Fibroblast of the aortic adventitia (primary cell): Measurements from ENCODE around the gene TNPO1. TPM values are rescaled to one million over a fixed set of nuclear protein-coding genes. Genes with fewer than 3 reads are reported as not detected.
"Not testable (repeated sequence)": the region's sequence is repeated elsewhere in the genome, so short reads cannot be mapped to it uniquely, and the experiment has no call there.

Source experiments
- DNase-seq: peaks from one replicate; pipeline ENCODE4 v3.0.0-alpha.2; 2010; ENCODE audit warnings: low read depth
- H3K4me3 ChIP-seq: 2 replicates; pipeline ENCODE4 v1.5.1; 2011; ENCODE audit warnings: low read depth, mild to moderate bottlenecking, control low read depth, low read length, moderate library complexity
- CTCF ChIP-seq: IDR thresholded peaks from 2 replicates; pipeline ENCODE4 v1.5.1; 2011; ENCODE audit warnings: mild to moderate bottlenecking, low read length, control low read depth, inconsistent platforms; ENCODE audit not compliant: insufficient read depth
- total RNA-seq: library from RNA; depleted of rRNA; stranded (reverse); fragments of >200 nt; gene quantifications from 2 replicates; pipeline ENCODE4 v1.2.3, GENCODE V29; 2012; ENCODE audit warnings: low replicate concordance

The TNPO1 gene
- total RNA-seq, 1 donor = 253 TPM

DNA sequence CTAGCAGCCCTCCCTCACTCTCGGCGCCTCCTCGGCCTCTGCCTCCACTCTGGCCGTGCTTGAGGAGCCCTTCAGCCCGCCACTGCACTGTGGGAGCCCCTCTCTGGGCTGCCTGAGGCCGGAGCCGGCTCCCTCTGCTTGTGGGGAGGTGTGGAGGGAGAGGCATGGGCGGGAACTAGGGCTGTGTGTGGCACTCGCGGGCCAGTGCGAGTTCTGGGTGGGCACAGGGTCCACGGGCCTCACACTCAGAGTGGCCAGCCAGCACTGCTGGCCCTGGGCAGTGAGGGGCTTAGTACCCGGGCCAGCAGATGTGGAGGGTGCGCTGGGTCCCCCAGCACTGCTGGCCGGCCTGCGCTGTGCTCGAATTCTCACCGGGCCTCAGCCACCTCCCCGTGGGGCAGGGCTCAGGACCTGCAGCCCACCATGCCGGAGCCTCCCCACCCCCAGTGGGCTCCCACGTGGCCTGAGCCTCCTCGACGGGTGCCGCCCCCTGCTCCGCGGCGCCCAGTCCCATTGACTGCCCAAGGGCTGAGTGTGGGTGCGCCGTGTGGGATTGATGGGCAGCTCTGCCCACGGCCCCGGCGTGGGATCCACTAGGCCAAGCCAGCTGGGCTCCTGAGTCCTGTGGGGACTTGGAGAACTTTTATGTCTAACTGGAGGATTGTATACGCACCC lies 109.0 kb downstream of the TNPO1 start:
- no peak for TF ChIP-seq CTCF
- H3K4me3 ChIP-seq = no peak overlapping the region
- no peak for DNase-seq

DNA sequence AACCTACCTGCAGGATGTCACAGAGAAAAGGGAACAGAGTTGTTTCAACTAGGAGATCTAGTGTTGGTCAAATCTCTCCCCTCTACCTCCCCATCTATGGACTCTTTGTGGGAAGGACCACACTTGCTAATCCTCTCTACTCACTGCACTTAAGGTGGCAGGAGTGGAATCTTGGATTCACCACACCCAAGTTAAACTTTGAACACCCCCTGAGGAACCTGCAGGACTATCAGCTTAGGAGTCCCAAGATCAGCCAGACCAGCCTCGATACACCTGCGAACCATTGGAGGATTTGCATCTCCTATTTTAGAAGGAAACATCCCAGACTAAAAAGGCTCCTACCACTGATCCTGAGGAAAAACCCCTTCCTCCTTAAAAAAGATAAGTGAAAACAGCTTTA lies 116.2 kb downstream of the TNPO1 start:
- not testable (repeated sequence) for DNase-seq, H3K4me3 ChIP-seq

DNA sequence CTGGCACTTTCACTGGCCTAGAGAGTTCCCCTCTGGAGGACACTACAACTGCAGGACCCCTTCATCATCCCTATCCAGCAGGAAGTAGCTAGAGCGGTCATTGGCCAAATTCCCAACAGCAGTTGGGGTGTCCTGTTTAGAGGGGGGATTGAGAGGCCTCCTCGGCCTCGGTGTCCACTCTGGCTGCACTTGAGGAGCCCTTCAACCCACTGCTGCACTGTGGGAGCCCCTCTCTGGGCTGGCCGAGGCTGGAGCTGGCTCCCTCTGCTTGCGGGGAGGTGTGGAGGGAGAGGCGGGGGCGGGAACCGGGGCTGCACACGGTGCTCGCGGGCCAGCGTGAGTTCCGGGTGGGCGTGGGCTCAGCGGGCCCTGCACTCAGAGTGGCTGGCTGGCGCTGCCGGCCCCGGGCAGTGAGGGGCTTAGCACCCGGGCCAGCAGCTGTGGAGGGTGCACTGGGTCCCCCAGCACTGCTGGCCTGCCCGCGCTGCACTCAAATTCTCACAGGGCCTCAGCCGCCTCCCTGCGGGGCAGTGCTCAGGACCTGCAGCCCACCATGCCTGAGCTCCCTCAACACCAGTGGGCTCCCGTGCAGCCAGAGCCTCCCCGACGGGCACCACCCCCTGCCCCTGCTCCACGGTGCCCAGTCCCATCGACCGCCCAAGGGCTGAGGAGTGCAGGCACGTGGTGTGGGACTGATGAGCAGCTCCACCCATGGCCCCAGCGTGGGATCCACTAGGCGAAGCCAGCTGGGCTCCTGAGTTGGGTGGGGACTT lies 118.7 kb downstream of the TNPO1 start:
- not testable (repeated sequence) for DNase-seq, H3K4me3 ChIP-seq

DNA sequence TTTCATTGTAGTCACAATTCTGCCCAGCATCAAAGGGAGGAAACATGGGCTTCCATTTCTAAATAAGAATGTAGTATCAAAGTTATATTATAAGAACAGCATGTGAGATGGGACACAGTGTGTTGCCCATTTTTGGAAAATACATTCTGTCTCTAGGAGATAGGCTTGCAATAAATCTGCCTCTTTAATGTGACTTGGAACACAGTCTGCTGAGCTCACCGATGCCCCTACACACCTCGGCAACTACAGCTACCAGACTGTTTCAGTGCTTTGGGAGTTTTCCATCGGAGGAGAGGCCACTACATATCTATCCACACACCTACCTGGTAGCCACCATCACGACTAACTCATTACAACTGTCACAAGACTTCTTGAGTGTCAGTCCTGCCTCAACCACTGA lies 120.4 kb downstream of the TNPO1 start:
- DNase-seq = no peak
- no peak for TF ChIP-seq CTCF
- H3K4me3 ChIP-seq = no peak overlapping the region

DNA sequence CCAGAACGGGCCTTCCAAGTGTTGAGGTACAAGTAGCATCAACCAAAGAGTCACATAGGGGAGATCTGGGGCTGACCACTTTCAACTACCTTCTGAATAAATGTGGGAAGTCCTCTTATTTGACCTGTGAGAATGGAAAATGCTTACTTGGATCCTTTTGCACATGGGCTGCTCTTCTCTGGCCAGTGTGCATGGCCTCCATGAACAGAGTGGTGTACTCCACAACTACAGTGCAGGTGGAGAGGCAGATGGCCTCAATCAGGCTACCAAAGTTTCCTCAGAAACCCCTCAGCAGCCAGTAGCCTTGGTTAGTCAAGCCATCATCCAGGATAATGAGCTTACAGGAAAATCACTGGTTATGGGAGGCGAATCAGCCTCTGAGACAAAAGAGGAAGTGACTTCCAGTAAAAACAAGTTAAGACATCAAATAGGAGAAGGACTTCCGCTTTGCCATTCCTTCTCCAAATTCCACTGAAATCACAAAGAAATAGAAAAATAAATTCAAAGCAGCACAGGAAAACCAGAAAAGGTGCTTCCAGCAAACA lies 121.1 kb downstream of the TNPO1 start:
- H3K4me3 ChIP-seq = no peak overlapping the region
- no peak for TF ChIP-seq CTCF
- no peak for DNase-seq

GRCh38 chr5:72938206-72938605 lies 121.7 kb downstream of the TNPO1 start:
- TF ChIP-seq CTCF = no peak
- DNase-seq = peak; percentile 54
- no peak overlapping the region for H3K4me3 ChIP-seq

- no peak for DNase-seq
- no peak overlapping the region for H3K4me3 ChIP-seq
- TF ChIP-seq CTCF = no peak
These were observed 123.6 kb downstream of the TNPO1 start for GRCh38 chr5:72940082-72940481.
